Hepatocyte (in vitro differentiated cells): ENCODE results near the gene FBXO48.

Experiments used
- CTCF ChIP-seq: fragments of 200-600 bp; sonication (generic); IDR thresholded peaks from 2 replicates; pipeline ENCODE4 v1.5.1; 2016; ENCODE audit warnings: antibody characterized with exemption, mild to moderate bottlenecking; ENCODE audit not compliant: poor library complexity
- EZH2 ChIP-seq: fragments of 200-600 bp; sonication (generic); IDR thresholded peaks from 2 replicates; pipeline ENCODE4 v1.6.1; 2016; ENCODE audit warnings: antibody characterized with exemption, mild to moderate bottlenecking, borderline replicate concordance

GRCh38 chr2:68463287-68463877, 3.7 kb downstream of the FBXO48 start:
- TF ChIP-seq EZH2 (no peak), CTCF (peak; percentile 89)
